Measurements from ENCODE around the gene PPP1R8.
"Not testable (repeated sequence)": the region's sequence is repeated elsewhere in the genome, so short reads cannot be mapped to it uniquely, and the experiment has no call there.

PPP1R8 gene

DNA sequence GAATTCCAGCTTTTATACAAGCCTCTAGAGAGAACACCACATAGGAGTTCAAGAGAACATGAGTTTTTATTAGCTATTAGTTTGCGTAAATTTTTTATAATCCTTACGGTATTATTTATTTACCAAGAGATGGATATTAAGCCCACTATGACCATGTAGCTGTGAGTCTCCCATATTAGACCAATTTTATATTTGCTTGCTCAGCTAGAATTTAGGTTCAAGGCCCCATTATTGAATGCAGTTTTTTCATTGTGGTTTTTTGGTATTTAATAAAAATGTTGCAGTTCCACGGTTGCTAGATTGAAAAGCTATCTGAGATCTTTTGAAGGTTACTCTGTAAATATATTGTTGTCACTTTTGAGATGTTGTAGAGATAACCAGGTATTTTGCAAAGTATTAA lies 2.9 kb downstream of the PPP1R8 start:
- DNase-seq: no peak

DNA sequence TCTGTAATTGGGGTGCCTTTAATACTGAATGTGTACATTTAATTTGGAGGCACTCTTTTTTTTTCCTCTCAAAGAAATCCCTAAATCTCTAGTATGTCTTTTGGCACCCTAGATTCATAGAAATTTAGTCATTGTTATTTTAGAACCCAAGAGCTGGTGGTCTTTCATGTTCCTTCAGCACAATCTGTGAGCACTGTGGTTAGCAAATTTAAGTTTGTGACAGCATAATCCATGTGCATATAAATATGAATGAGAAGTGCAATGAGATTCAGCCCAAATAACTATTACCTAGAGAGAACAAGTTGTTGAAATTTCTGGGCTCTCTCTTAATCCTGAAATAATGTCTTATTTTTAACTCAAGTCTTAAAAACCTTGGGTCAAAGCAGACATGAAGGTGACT lies 4.5 kb downstream of the PPP1R8 start:
- no peak for DNase-seq

- DNase-seq: no peak
Observed at GRCh38 chr1:27835501-27835900, 4.9 kb downstream of the PPP1R8 start.

- DNase-seq: no peak
Observed at GRCh38 chr1:27849951-27850350, 19.4 kb downstream of the PPP1R8 start.

DNA sequence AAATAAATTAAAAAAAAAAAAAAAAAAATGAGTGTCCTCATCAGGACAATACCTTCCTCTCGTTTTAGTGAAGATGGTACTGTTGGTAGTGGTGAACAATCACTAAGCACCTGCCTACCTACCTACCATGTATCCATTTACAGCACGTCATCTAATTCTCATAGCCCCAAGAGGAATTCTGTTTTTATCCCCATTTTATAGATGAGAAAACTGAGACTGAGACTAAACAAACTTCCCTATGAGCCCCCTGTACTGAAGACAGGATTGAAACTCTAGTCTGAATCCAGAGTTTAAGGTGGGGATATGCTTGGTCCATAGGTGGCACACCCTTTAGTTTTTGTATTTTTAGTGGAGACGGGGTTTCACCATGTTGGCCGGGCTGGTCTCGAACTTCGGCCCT lies 24.5 kb downstream of the PPP1R8 start:
- no peak for DNase-seq

DNA sequence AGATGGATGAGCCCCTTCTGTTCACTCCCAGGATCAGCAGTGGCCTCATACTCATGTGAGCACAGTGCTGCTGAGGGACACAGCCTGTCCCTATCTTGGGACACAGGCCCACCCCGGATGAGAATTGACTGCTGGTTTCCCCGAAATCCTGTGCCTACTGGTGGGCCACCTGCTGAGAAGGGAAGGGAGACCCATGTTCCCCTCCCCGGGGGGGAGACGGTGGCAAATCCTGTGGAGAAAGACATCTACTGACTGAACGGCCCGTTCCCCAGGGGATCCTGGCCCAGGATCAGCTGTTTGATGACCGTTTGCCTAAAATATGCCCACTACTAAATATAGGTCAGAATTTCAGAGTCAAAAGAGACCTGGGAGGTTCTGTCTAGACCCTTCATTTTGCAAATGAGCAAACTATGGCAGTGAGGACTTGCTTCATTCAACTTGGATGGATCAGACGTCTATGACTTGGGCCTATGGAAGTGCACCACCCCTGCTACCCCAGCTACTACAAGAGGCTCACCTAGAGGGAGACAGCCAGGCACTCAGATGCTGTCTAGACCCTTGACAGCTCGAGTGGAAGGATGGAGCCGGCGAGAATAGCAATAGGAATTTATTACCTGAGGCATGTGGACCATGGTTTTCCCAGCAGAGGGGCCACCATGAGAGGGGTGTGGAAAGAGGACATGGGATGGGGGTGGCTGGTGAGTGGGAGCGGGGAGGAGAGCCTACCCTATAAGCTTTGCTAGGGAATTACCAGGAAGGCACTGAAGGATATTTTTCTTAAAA lies 26.2 kb downstream of the PPP1R8 start:
- DNase-seq: no peak

DNA sequence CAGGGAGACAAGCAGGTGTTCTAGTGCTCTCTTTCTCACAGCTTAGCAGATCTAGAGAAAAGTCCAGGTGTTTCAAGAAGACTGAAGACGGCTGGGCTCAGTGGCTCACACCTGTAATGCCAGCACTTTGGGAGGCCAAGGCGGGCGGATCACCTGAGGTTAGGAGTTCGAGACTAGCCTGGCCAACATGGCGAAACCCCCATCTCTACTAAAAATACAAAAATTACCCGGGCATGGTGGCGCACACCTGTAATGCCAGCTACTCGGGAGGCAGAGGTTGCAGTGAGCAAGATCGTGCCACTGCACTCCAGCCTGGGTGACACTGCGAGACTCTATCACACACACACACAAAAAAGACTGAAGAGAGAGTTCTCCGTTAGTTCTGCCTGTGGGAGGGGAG lies 27.0 kb downstream of the PPP1R8 start:
- not testable (repeated sequence) for DNase-seq

GRCh38 chr1:27858072-27858948 lies 27.7 kb downstream of the PPP1R8 start:
- peak; percentile 89 for DNase-seq

DNA sequence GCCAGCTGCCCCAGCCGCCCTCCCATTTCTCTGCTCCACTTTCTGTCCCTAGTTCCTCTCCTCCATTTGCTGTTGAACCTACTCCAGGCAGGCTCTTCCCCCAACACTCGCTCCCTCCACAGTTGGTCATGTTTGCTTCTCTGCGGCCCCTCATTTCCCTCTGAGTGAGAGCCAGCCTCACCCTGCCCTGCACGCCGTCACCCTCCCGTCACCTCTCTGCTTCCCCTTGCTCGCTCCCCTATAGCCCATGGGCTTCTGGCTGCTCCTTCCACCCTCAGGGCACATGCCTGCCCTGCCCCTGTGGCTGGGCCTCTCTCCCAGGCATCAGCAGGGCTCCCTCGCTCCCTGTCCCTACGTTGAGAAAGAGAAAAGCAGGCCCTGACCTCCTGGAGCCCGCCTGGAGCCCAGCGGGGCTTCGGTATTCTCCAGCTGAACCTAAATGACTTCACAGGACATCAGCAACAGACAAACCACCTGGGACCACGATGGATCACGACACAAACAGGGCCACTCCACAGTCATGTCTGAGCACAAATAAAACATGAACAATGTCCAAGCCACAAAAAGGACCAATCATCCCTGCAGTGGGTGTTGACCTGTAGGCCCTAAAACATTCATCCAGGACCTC lies 28.5 kb downstream of the PPP1R8 start:
- DNase-seq: no peak

GRCh38 chr1:27861436-27861835 lies 30.9 kb downstream of the PPP1R8 start:
- DNase-seq: no peak

GRCh38 chr1:27862004-27862403 lies 31.4 kb downstream of the PPP1R8 start:
- no peak for DNase-seq

GRCh38 chr1:27862671-27863537 lies 32.3 kb downstream of the PPP1R8 start:
- no peak for DNase-seq

DNA sequence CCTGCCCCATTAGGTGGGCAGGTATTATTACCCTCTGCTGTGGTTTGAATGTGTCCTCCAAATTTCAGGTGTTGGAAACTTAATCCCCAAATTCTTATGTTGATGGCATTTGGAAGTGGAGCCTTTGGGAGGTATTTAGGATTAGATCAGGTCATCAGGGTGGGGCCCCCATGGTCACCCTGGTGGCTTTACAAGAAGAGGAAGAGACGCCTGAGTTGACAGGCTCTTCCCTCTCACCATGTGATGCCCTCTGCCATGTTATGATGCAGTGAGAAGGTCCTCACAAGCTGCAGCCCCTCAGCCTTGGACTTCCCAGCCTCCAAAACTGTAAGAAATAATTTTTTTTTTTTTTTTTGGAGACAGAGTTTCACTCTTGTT lies 32.9 kb downstream of the PPP1R8 start:
- no peak for DNase-seq

DNA sequence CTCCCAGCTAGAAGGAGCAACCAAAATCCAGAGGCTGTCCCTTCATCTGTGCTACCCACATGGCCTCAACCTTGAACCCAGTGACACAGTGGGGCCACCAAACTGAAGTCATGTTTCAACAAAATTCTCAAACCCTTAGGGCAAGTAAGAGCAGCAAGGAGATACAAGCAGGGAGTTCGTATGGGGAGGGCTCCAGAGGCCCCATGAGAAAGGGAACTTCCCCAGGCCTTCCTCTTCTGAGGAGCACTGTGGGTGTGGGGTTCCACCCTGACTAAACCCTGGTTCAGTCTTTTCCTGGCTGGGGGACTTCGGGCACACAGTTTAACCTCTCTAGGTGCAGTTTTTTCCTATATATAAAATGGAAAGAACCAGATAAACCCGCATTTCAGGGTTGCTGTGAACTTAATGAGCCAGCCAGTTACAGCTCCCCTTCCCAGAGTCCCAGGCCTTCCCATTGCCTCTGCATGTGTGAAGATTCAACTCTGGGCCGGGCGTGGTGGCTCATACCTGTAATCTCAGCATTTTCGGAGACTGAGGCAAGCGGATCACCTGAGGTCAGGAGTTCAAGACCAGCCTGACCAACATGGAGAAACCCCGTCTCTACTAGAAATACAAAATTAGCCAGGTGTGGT lies 33.8 kb downstream of the PPP1R8 start:
- DNase-seq: no peak

GRCh38 chr1:27865821-27866220 lies 35.2 kb downstream of the PPP1R8 start:
- DNase-seq: no peak

DNA sequence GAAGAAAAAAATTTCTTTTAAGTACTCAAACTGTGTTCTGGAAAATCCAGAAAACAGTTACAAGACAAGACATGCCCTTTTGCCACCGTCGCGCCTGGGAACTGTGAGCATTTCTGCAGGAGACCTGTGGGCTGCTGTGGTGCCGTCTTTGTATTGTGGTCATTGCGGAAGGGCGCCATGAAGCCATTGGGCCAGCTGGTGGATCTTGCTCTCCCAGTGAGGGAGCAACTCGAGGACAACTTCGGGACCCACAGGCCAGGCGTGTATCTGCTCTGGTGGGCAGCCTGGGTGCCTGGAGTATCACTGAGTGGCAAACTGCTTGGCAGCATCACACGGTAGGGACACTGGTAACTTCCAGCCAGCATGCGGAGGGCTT lies 38.0 kb downstream of the PPP1R8 start:
- no peak for DNase-seq

DNA sequence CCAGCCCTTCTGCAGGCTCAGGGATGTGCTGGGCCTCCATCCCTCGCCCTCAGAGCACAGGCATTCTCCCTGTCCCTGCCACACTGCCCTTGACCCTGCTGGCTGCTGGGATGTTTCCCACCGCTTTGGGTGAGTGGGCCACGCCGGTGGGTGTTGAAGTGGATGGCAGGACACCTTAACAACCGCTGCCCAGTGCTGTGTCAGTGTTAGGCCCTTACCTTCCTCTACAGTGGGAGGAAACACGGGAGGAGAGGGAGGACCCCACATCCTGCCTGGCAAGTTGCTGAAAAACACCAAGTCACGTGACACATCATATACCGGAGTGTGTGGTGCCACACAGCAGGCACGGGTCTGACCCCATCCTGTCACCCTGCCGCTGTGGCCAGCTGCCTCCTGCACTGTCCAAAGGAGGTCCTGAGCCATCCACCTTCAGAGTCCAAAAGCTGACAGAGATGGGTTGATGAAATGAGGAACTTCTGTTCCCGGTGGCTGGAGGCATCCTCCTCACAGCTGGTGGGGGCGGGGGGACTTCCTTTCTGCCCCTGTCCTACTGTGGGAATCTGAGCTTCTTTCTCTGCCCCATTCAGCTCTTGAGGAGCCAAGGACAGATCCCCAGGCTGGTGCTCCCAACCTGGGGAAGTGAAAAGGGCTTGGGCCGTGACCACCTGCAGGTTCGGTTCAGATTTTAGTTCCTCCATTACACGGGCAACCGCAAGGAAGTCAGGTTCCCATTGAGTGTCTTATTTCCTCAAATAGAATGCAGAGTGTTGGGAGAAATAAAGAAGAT lies 38.5 kb downstream of the PPP1R8 start:
- DNase-seq: no peak

DNA sequence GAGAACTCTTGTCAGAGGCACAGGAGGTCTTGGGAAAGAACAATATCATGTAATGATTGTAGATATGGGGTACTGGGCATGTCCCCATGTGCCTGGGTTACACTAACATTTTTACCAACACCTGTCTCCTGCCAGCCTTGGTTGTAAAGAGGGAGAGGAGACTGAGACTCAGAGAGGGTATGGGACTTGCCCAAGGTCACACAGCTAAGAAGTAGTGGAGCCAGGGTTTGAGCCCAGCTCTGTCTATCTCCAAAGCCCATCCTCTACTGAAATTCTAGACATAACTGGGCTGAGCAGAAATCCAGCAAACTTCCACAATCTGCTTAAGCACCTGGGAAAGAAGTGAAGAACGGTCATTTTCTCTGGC lies 39.1 kb downstream of the PPP1R8 start:
- no peak for DNase-seq

DNA sequence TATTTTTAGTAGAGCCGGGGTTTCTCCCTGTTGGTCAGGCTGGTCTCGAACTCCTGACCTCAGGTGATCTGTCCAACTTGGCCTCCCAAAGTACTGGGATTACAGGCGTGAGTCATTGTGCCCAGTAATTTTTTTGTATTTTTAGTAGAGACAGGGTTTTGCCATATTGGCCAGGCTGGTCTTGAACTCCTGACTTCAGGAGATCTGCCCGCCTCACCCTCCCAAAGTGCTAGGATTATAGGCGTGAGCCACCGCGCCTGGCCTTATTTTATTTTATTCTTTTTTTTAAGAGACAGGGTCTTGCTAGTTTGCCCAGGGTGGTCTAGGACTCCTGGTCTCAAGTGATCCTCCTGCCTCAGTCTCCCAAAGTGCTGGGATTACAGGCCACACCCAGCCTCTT lies 40.5 kb downstream of the PPP1R8 start:
- not testable (repeated sequence) for DNase-seq

DNA sequence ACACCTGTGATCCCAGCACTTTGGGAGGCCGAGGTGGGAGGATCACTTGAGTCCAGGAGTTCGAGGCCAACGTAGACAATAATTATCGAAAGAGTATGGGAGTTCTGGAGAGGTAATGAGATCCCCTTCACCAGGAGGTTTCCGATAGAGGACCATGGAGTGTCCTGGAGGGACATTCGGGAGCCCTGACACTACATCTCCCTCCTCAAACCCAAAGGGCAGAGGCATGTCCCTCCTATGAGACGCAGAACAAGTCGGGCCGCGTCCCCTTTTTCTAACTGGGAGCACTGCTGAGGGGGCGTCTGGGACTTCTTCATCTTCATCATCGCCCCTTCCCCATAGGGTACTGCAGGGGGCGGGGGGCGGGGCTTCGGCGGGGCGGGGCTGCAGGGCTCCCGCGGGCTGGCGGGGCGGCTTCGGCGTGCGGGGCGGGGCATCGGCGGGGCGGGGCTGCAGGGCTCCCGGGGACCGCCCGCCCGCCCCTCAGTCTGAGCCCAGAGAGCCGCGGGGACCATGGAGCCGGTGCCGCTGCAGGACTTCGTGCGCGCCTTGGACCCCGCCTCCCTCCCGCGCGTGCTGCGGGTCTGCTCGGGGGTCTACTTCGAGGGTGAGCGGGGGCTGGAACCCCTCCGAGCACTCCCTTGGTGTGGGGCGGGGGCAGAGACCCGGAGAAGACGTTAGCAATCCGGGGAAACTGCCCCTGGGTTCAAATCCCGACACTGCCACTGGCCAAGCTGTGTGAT lies 41.6 kb downstream of the PPP1R8 start, which contains the start of gene THEMIS2:
Gene THEMIS2 (plus strand): TSS at position 486 of the 743 bp plus-strand sequence. CDS start 28 bp downstream, at position 514.
- no peak for DNase-seq
